ENCODE results near the gene CACNA2D3. TPM values are rescaled to one million over a fixed set of nuclear protein-coding genes. Genes with fewer than 3 reads are reported as not detected.

Gene CACNA2D3
- polyA plus RNA-seq, 2 of the 4 experiments (the other 2 are of a cell fraction) = 0.04 to 0.05 TPM

DNA sequence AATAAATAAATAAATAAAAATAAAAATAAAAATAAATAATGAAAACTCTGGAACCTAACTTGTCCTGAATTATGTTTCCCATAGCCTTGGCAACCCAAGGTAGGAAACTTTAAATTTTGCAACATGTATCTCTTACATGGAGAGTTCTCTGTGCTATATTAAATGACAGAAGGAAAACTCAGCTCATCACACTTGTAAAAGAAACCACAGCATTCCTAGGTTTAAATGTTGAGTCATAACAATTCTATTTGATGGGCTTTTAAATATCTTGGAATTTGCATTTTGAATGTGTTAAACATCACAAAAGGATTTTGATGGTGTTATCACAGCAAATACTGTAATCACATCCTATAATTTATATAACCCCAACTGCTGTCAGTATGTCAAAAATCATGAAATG is 661.3 kb downstream of the CACNA2D3 start:
- Histone ChIP-seq H3K27ac (no peak overlapping the region), H3K9me3 (no peaks in the 10 kb centered on the region), H3K4me3 (no peak overlapping the region), H3K4me1 (no peaks in the 10 kb centered on the region), H3K4me2 (no peak overlapping the region)
- ChIA-PET CTCF (no interaction called here), POLR2A (no interaction called here)
- TF ChIP-seq JUN (IDR thresholded peaks at IDR 0.05) (no peak), NFE2L2 (conservative IDR thresholded peaks at IDR 0.05; ENCODE audit: low read length) (no peak), TFCP2L1 (CRISPR knock-in tag; IDR thresholded peaks at IDR 0.05) (no peak)
- TF ChIP-seq, protein P1, sequence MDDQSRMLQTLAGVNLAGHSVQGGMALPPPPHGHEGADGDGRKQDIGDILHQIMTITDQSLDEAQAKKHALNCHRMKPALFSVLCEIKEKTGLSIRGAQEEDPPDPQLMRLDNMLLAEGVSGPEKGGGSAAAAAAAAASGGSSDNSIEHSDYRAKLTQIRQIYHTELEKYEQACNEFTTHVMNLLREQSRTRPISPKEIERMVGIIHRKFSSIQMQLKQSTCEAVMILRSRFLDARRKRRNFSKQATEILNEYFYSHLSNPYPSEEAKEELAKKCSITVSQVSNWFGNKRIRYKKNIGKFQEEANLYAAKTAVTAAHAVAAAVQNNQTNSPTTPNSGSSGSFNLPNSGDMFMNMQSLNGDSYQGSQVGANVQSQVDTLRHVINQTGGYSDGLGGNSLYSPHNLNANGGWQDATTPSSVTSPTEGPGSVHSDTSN (IDR thresholded peaks at IDR 0.05) = no peak
- FAIRE-seq (no peak), ATAC-seq (no peak), DNase-seq (ENCODE audit: low read depth in 1 of 2, low spot score in 1 of 2) (no peak)

DNA sequence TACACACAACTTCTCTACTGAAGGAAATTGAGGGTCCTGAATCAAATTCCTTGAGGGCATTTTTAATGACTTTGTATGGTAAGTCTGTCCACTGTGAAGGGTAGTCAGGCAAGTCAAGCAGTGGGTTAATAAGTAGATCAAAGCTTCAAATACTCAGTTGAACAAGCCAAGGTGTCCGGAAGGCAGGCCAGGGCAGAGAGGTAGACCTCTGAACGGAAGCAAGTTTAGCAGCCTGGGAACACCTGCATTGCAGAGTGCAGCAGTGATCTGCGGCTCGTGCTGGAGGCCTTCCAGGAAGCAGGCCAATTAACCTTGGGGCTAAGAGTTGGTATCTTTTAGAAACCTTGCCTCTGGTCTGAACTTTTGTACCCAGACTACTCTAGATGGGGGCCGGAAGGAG is 661.7 kb downstream of the CACNA2D3 start:
- Histone ChIP-seq H3K4me1 (no peaks in the 10 kb centered on the region), H3K4me3 (no peak overlapping the region), H3K9me3 (no peaks in the 10 kb centered on the region), H3K27ac (no peak overlapping the region), H3K4me2 (no peak overlapping the region)
- DNase-seq (ENCODE audit: low read depth in 1 of 2, low spot score in 1 of 2) (no peak), FAIRE-seq (no peak), ATAC-seq (no peak)
- CTCF ChIA-PET = no interaction called here
- WGBS (ENCODE audit: missing lambda C conversion rate) = 3% methylated on average over 5 of the region's 5 CpGs
- POLR2A ChIA-PET = no interaction called here
- TF ChIP-seq CHD4 (IDR thresholded peaks at IDR 0.05; ENCODE audit: borderline replicate concordance) (no peak), ZC3H11A (IDR thresholded peaks at IDR 0.05) (no peak), PHF8 (IDR thresholded peaks at IDR 0.05; ENCODE audit: borderline replicate concordance, low read depth) (no peak), MAZ (IDR thresholded peaks at IDR 0.05; ENCODE audit: borderline replicate concordance, low read depth, low read length) (no peak), NR3C1 (IDR thresholded peaks at IDR 0.05) (no peak), RNF2 (IDR thresholded peaks at IDR 0.05; ENCODE audit: borderline replicate concordance, low read depth) (no peak), HOXA7 (CRISPR knock-in tag; IDR thresholded peaks at IDR 0.05) (no peak), GATA3 (IDR thresholded peaks at IDR 0.05; ENCODE audit: borderline replicate concordance) (no peak)

DNA sequence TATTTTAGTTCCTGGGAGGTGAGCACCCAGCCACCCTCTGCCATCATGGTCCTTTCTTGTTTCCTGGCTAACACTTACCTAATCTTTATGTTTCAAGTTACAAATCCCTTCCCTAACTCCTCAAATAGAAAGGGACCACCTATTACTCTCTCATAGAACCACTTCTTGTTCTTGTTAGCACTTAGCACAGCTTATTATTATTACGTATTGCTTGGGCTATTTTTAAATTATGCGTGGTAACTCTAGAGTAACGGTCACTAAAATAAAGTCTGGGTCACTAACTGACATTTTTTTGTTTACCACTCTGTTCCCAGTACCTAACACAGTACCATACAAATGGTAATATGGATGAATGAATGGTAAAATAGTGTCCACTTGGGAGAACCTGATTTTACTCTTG is 663.6 kb downstream of the CACNA2D3 start:
- no peak overlapping the region for H3K4me3 ChIP-seq
- no peaks in the 10 kb centered on the region for H3K9me3 ChIP-seq
- no peak overlapping the region for H3K4me2 ChIP-seq
- CTCF ChIA-PET = no interaction called here
- DNase-seq (ENCODE audit: low read depth in 1 of 2, low spot score in 1 of 2) (no peak), FAIRE-seq (no peak), ATAC-seq (no peak)
- POLR2A ChIA-PET = no interaction called here
- no peak overlapping the region for H3K27ac ChIP-seq
- TF ChIP-seq, protein P2, sequence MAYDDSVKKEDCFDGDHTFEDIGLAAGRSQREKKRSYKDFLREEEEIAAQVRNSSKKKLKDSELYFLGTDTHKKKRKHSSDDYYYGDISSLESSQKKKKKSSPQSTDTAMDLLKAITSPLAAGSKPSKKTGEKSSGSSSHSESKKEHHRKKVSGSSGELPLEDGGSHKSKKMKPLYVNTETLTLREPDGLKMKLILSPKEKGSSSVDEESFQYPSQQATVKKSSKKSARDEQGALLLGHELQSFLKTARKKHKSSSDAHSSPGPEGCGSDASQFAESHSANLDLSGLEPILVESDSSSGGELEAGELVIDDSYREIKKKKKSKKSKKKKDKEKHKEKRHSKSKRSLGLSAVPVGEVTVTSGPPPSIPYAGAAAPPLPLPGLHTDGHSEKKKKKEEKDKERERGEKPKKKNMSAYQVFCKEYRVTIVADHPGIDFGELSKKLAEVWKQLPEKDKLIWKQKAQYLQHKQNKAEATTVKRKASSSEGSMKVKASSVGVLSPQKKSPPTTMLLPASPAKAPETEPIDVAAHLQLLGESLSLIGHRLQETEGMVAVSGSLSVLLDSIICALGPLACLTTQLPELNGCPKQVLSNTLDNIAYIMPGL (CRISPR knock-in tag; IDR thresholded peaks at IDR 0.05; ENCODE audit: borderline replicate concordance) = no peak
- TF ChIP-seq EP300 (IDR thresholded peaks at IDR 0.05) (no peak), PHF8 (IDR thresholded peaks at IDR 0.05; ENCODE audit: borderline replicate concordance, low read depth) (no peak), EHMT2 (IDR thresholded peaks at IDR 0.05; ENCODE audit: low read depth) (no peak), ESRRA (IDR thresholded peaks at IDR 0.05; ENCODE audit: borderline replicate concordance, low read length) (no peak), HOXA7 (CRISPR knock-in tag; IDR thresholded peaks at IDR 0.05) (no peak), FOSB (CRISPR knock-in tag; IDR thresholded peaks at IDR 0.05) (no peak)
- WGBS (ENCODE audit: missing lambda C conversion rate) = 14% methylated on average over 3 of the region's 3 CpGs
- H3K4me1 ChIP-seq = no peaks in the 10 kb centered on the region

DNA sequence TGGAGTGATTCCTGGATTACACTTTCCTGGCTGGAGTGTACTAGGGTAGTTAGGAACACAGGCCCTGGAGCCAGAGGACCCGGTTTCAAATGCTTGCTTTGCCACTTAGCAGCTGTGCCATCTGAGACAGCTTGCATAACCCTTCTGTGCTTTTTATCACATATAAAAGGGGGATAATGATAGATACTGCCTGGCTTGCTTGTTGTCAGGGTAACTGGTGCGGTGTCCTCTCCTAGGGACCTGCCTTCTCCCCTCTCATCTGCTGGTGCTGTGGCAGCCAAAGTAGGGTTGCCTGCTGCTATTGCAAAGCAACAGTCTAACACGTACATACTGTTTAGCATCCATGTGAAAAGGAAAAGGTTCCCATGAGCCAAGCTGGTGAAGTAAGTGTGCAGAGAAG is 667.7 kb downstream of the CACNA2D3 start:
- no peak for FAIRE-seq
- no peaks in the 10 kb centered on the region for H3K9me3 ChIP-seq
- ATAC-seq = no peak
- H3K4me2 ChIP-seq = no peak overlapping the region
- ChIA-PET POLR2A (no interaction called here), CTCF (no interaction called here)
- no peak overlapping the region for H3K27ac ChIP-seq
- no peak for DNase-seq (ENCODE audit: low read depth in 1 of 2, low spot score in 1 of 2)
- WGBS (ENCODE audit: missing lambda C conversion rate) = 0% methylated on average over 3 of the region's 3 CpGs
- H3K4me3 ChIP-seq = no peak overlapping the region
- no peak for TF ChIP-seq HOXB13 (CRISPR knock-in tag; IDR thresholded peaks at IDR 0.05; ENCODE audit: low read depth)
- TF ChIP-seq HEYL (CRISPR knock-in tag; IDR thresholded peaks at IDR 0.05) = no peak
- TF ChIP-seq NR3C1 (IDR thresholded peaks at IDR 0.05) = no peak
- no peak for TF ChIP-seq SMC3 (IDR thresholded peaks at IDR 0.05)
- H3K4me1 ChIP-seq = no peaks in the 10 kb centered on the region

Measured in A549 (cell line).